ENCODE data around the gene DES. TPM values are rescaled to one million over a fixed set of nuclear protein-coding genes. Genes with fewer than 3 reads are reported as not detected.
A peak's percentile ranks its signal among the peaks of the same experiment; 100 is the strongest.

Gene DES
- total and polyA plus RNA-seq, 2 donors from 2014 or later: 30.0 to 74.2 TPM

DNA sequence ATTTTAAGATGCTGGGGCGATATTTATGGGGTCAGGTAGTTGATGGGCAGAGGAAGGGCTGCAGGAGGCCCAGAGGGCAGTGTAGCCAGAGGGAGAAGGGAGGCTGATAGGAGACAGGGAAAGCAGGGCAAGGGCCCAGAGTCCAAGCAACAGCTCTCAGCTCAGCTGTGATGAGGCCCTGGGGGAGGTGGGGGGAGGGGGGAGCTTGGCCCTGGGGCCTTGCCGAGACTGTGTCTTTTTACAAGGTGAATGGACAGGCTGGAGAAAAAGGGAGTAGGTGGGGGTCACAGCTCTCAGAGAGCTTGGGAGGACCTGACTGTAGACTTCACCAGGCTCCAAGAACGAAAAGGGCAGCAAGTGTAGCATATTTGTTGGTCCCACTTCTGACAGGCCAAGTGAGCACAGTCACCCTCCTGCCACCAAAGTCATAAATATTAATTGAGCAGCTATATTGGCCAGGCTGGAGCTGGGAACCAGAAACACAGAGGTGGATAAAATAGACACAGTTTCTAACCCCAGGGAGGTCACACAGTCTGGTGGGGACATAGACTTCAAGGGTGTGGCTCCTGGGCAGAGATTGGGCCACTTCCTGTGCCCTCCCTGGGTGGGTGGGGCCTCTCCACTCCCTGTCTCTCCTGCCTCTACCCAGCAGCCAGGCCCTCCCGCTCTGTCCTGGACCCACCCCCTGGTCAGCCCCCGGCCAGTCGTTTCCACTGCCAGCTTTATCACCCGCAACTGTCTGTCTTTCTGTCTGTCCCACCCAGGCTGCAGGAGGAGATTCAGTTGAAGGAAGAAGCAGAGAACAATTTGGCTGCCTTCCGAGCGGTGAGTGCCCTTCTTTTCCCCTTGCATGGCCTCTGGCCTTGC, 1.4 kb downstream of the DES start:
- intact Hi-C loops (cut with DNase I): no loop called here
- H3K4me3 ChIP-seq (ENCODE audit: low read length in 3 of 3): no peak overlapping the region
- peak in 1 of 5 donors; percentile 59 for DNase-seq
- no peak overlapping the region for H3K9ac ChIP-seq (ENCODE audit: low read length in 3 of 3)
- TF ChIP-seq CTCF (IDR thresholded peaks at IDR 0.05; ENCODE audit: borderline replicate concordance, extremely low read depth, insufficient read depth): no peak
- no peaks in the 10 kb centered on the region for H3K4me1 ChIP-seq (ENCODE audit: control insufficient read depth in 2 of 3, insufficient read depth in 2 of 3, low read depth in 1 of 3, low read length in 3 of 3)
- H3K9me3 ChIP-seq (ENCODE audit: control insufficient read depth in 2 of 3, insufficient read depth in 1 of 3, low read length in 3 of 3): no peaks in the 10 kb centered on the region
- H3K36me3 ChIP-seq (ENCODE audit: control insufficient read depth in 2 of 3, insufficient read depth in 3 of 3, low read length in 3 of 3): no peaks in the 10 kb centered on the region
- FAIRE-seq: no peak
- no peaks in the 10 kb centered on the region for H3K27me3 ChIP-seq (ENCODE audit: control insufficient read depth, insufficient read depth, low read length)
- no peak overlapping the region for H3K27ac ChIP-seq (ENCODE audit: low read depth in 2 of 2, low read length in 2 of 2)

GRCh38 chr2:219420687-219421086, 2.5 kb downstream of the DES start:
- Histone ChIP-seq H3K36me3 (ENCODE audit: control insufficient read depth in 2 of 3, insufficient read depth in 3 of 3, low read length in 3 of 3) (no peaks in the 10 kb centered on the region), H3K9ac (ENCODE audit: low read length in 3 of 3) (no peak overlapping the region), H3K27me3 (ENCODE audit: control insufficient read depth, insufficient read depth, low read length) (no peaks in the 10 kb centered on the region), H3K4me3 (ENCODE audit: low read length in 3 of 3) (no peak overlapping the region), H3K9me3 (ENCODE audit: control insufficient read depth in 2 of 3, insufficient read depth in 1 of 3, low read length in 3 of 3) (no peaks in the 10 kb centered on the region), H3K4me1 (ENCODE audit: control insufficient read depth in 2 of 3, insufficient read depth in 2 of 3, low read depth in 1 of 3, low read length in 3 of 3) (no peaks in the 10 kb centered on the region), H3K27ac (ENCODE audit: low read depth in 2 of 2, low read length in 2 of 2) (no peak overlapping the region)
- DNase-seq: peak in 1 of 5 donors; percentile 28
- intact Hi-C loops (cut with DNase I): no loop called here
- FAIRE-seq: no peak
- TF ChIP-seq CTCF (IDR thresholded peaks at IDR 0.05; ENCODE audit: borderline replicate concordance, extremely low read depth, insufficient read depth): no peak

DNA sequence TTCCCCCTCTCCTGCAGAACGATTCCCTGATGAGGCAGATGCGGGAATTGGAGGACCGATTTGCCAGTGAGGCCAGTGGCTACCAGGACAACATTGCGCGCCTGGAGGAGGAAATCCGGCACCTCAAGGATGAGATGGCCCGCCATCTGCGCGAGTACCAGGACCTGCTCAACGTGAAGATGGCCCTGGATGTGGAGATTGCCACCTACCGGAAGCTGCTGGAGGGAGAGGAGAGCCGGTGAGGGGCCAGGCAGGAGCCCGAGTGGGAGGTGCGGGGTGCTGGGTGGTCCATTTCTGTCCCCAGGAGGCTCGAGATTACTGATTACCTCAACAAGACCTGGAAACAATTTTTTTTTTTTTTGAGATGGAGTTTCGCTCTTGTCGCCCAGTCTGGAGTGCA, 3.1 kb downstream of the DES start:
- TF ChIP-seq CTCF (IDR thresholded peaks at IDR 0.05; ENCODE audit: borderline replicate concordance, extremely low read depth, insufficient read depth): no peak
- Histone ChIP-seq H3K9me3 (ENCODE audit: control insufficient read depth in 2 of 3, insufficient read depth in 1 of 3, low read length in 3 of 3) (no peaks in the 10 kb centered on the region), H3K27ac (ENCODE audit: low read depth in 2 of 2, low read length in 2 of 2) (no peak overlapping the region), H3K4me1 (ENCODE audit: control insufficient read depth in 2 of 3, insufficient read depth in 2 of 3, low read depth in 1 of 3, low read length in 3 of 3) (no peaks in the 10 kb centered on the region), H3K9ac (ENCODE audit: low read length in 3 of 3) (no peak overlapping the region), H3K27me3 (ENCODE audit: control insufficient read depth, insufficient read depth, low read length) (no peaks in the 10 kb centered on the region), H3K4me3 (ENCODE audit: low read length in 3 of 3) (no peak overlapping the region), H3K36me3 (ENCODE audit: control insufficient read depth in 2 of 3, insufficient read depth in 3 of 3, low read length in 3 of 3) (no peaks in the 10 kb centered on the region)
- peak in 1 of 5 donors; percentile 29 for DNase-seq
- intact Hi-C loops (cut with DNase I): no loop called here
- FAIRE-seq: no peak

Measured in kidney (tissue), 14 donors.